Peyer's patch (tissue), 4 donors: ENCODE results near the gene PLCD1.

Source experiments
- CTCF ChIP-seq, 6 experiments: fragments of 450-650 bp in 4 of 6; fragments of 200-600 bp in 2 of 6; sonication (generic) in 1 of 6; IDR thresholded peaks; one replicate each; pipeline ENCODE4 v1.5.1; 2017 to 2019; ENCODE audit warnings: antibody characterized with exemption in 6 of 6, mild to moderate bottlenecking in 3 of 6, moderate library complexity in 1 of 6
- POLR2A ChIP-seq, 2 donors: fragments of 450-650 bp; IDR thresholded peaks; one replicate each; pipeline ENCODE4 v1.5.1; 2017; ENCODE audit warnings: antibody characterized with exemption in 2 of 2, mild to moderate bottlenecking in 2 of 2, moderate library complexity in 2 of 2

GRCh38 chr3:37990527-37990926, 38.9 kb downstream of the PLCD1 start, which contains the start of gene VILL:
- TF ChIP-seq CTCF (IDR thresholded peaks at IDR 0.05) (peak in 4 of 6 experiments; percentile 5 to 36 (median 27)), POLR2A (IDR thresholded peaks at IDR 0.05) (peak; percentile 76 to 96)
